GM23338 (cell line): ENCODE measurements around the gene TBCD. TPM values are rescaled to one million over a fixed set of nuclear protein-coding genes. Genes with fewer than 3 reads are reported as not detected.

Experiments used
- ATAC-seq: fragments of 200-7000 bp; cut with Tn5 transposase; 3 replicates; pipeline ENCODE4 v1.9.1; 2020
- DNase-seq: peaks from one replicate; pipeline ENCODE4 v3.0.0-alpha.2; 2015; ENCODE audit warnings: low spot score
- H2AFZ ChIP-seq: fragments of 200-600 bp; sonication (generic); 2 replicates; pipeline ENCODE4 v1.8.0; 2016; ENCODE audit warnings: antibody characterized with exemption, mild to moderate bottlenecking, moderate library complexity
- H3F3A ChIP-seq: fragments of 200-600 bp; sonication (generic); replicated peaks from 2 replicates; pipeline ENCODE4 v1.8.0; 2017; ENCODE audit warnings: antibody characterized with exemption, mixed run types, low read depth
- H3K27ac ChIP-seq: fragments of 200-600 bp; sonication (generic); 2 replicates; pipeline ENCODE4 v1.6.1; 2016; ENCODE audit warnings: low read depth
- H3K27me3 ChIP-seq: fragments of 200-600 bp; sonication (generic); 2 replicates; pipeline ENCODE4 v1.8.0; 2016; ENCODE audit warnings: mild to moderate bottlenecking, mixed run types, moderate library complexity; ENCODE audit not compliant: insufficient read depth
- H3K36me3 ChIP-seq: fragments of 200-600 bp; sonication (generic); 2 replicates; pipeline ENCODE4 v1.8.0; 2016; ENCODE audit warnings: mild to moderate bottlenecking; ENCODE audit not compliant: insufficient read depth
- H3K4me1 ChIP-seq: fragments of 200-600 bp; sonication (generic); 2 replicates; pipeline ENCODE4 v1.8.0; 2016; ENCODE audit warnings: mild to moderate bottlenecking, moderate library complexity; ENCODE audit not compliant: insufficient read depth
- H3K4me2 ChIP-seq: fragments of 200-600 bp; sonication (generic); 2 replicates; pipeline ENCODE4 v1.7.1; 2017; ENCODE audit warnings: mixed run types
- H3K4me3 ChIP-seq: fragments of 200-600 bp; sonication (generic); 2 replicates; pipeline ENCODE4 v1.6.1; 2016; ENCODE audit warnings: mixed run types
- H3K79me2 ChIP-seq: fragments of 200-600 bp; sonication (generic); replicated peaks from 2 replicates; pipeline ENCODE4 v1.8.0; 2017; ENCODE audit warnings: mild to moderate bottlenecking; ENCODE audit not compliant: insufficient read depth
- H3K9me2 ChIP-seq: fragments of 200-600 bp; sonication (generic); 2 replicates; pipeline ENCODE4 v1.8.0; 2017; ENCODE audit not compliant: insufficient read depth
- H4K20me1 ChIP-seq: fragments of 200-600 bp; sonication (generic); replicated peaks from 2 replicates; pipeline ENCODE4 v1.8.0; 2017; ENCODE audit warnings: mild to moderate bottlenecking; ENCODE audit not compliant: insufficient read depth
- H3K27ac Mint-ChIP-seq: 2 replicates; pipeline ENCODE4 v1.8.0; 2020; ENCODE audit warnings: inconsistent platforms, mild to moderate bottlenecking, moderate library complexity, mixed read lengths
- H3K27me3 Mint-ChIP-seq: 3 replicates; pipeline ENCODE4 v1.8.0; 2022; ENCODE audit warnings: low read depth, mild to moderate bottlenecking, moderate library complexity, mixed read lengths, inconsistent platforms; ENCODE audit not compliant: insufficient read depth, poor library complexity
- H3K36me3 Mint-ChIP-seq: 3 replicates; pipeline ENCODE4 v1.8.0; 2021; ENCODE audit warnings: low read depth, mild to moderate bottlenecking, inconsistent platforms, moderate library complexity, mixed read lengths
- H3K4me1 Mint-ChIP-seq: 3 replicates; pipeline ENCODE4 v1.8.0; 2020; ENCODE audit warnings: mild to moderate bottlenecking, inconsistent platforms, mixed read lengths
- H3K4me3 Mint-ChIP-seq: 3 replicates; pipeline ENCODE4 v1.8.0; 2021; ENCODE audit warnings: moderate library complexity, mild to moderate bottlenecking, inconsistent platforms, mixed read lengths
- H3K9me3 Mint-ChIP-seq: 3 replicates; pipeline ENCODE4 v1.8.0; 2020; ENCODE audit warnings: moderate library complexity, mild to moderate bottlenecking, inconsistent platforms, mixed read lengths
- EZH2phosphoT487 ChIP-seq: fragments of 200-600 bp; sonication (generic); IDR thresholded peaks from one replicate; pipeline ENCODE4 v1.8.1; 2018; ENCODE audit warnings: antibody characterized with exemption; ENCODE audit not compliant: unreplicated experiment
- JUNB ChIP-seq: IDR thresholded peaks from one replicate; pipeline ENCODE4 v1.6.1; 2016; ENCODE audit warnings: antibody characterized with exemption; ENCODE audit not compliant: unreplicated experiment
- NANOG ChIP-seq: IDR thresholded peaks from 2 replicates; pipeline ENCODE4 v1.6.1; 2016; ENCODE audit warnings: antibody characterized with exemption, borderline replicate concordance
- POLR2AphosphoS5 ChIP-seq: IDR thresholded peaks from 2 replicates; pipeline ENCODE4 v1.6.1; 2016; ENCODE audit warnings: antibody characterized with exemption, low read depth
- ZNF114 ChIP-seq: fragments of 250-450 bp; sonication (Bioruptor Pico); IDR thresholded peaks from 2 replicates; pipeline ENCODE4 v1.5.0; 2020; ENCODE audit warnings: mild to moderate bottlenecking, moderate library complexity
- polyA plus RNA-seq: library from polyadenylated mRNA; unstranded; fragments of >200 nt; fragmentation: Nextera tagmentation; extraction: Ambion mirVana; gene quantifications from 2 replicates; pipeline ENCODE4 v1.2.1, GENCODE V29; 2016
- total RNA-seq: library from RNA; depleted of rRNA; stranded (reverse); fragments of >200 nt; shearing (Covaris generic); gene quantifications from 2 replicates; pipeline ENCODE4 v1.2.3, GENCODE V29; 2014
- TF ChIP-seq, protein P1 (sequence below): fragments of 250-450 bp; sonication (Bioruptor Pico); IDR thresholded peaks from 2 replicates; pipeline ENCODE4 v1.5.0; 2020; ENCODE audit warnings: mild to moderate bottlenecking, moderate library complexity

TBCD gene
- total and polyA plus RNA-seq, 2 experiments from 2014 or later: 75.0 to 116 TPM

- Mint-ChIP-seq H3K36me3 (peaks cover 25% of the 10 kb centered on the region), H3K9me3 (no peaks in the 10 kb centered on the region), H3K4me1 (peaks cover 36% of the 10 kb centered on the region), H3K27me3 (peaks cover 1% of the 10 kb centered on the region), H3K27ac (peak overlapping the region; percentile 83; the same call in 1 of the 2 replicates), H3K4me3 (no peak overlapping the region)
- no peak for ATAC-seq
- H3K36me3 ChIP-seq: no peaks in the 10 kb centered on the region
- H3K9me2 ChIP-seq: no peaks in the 10 kb centered on the region
- no peak for TF ChIP-seq NANOG
- TF ChIP-seq, protein P1, sequence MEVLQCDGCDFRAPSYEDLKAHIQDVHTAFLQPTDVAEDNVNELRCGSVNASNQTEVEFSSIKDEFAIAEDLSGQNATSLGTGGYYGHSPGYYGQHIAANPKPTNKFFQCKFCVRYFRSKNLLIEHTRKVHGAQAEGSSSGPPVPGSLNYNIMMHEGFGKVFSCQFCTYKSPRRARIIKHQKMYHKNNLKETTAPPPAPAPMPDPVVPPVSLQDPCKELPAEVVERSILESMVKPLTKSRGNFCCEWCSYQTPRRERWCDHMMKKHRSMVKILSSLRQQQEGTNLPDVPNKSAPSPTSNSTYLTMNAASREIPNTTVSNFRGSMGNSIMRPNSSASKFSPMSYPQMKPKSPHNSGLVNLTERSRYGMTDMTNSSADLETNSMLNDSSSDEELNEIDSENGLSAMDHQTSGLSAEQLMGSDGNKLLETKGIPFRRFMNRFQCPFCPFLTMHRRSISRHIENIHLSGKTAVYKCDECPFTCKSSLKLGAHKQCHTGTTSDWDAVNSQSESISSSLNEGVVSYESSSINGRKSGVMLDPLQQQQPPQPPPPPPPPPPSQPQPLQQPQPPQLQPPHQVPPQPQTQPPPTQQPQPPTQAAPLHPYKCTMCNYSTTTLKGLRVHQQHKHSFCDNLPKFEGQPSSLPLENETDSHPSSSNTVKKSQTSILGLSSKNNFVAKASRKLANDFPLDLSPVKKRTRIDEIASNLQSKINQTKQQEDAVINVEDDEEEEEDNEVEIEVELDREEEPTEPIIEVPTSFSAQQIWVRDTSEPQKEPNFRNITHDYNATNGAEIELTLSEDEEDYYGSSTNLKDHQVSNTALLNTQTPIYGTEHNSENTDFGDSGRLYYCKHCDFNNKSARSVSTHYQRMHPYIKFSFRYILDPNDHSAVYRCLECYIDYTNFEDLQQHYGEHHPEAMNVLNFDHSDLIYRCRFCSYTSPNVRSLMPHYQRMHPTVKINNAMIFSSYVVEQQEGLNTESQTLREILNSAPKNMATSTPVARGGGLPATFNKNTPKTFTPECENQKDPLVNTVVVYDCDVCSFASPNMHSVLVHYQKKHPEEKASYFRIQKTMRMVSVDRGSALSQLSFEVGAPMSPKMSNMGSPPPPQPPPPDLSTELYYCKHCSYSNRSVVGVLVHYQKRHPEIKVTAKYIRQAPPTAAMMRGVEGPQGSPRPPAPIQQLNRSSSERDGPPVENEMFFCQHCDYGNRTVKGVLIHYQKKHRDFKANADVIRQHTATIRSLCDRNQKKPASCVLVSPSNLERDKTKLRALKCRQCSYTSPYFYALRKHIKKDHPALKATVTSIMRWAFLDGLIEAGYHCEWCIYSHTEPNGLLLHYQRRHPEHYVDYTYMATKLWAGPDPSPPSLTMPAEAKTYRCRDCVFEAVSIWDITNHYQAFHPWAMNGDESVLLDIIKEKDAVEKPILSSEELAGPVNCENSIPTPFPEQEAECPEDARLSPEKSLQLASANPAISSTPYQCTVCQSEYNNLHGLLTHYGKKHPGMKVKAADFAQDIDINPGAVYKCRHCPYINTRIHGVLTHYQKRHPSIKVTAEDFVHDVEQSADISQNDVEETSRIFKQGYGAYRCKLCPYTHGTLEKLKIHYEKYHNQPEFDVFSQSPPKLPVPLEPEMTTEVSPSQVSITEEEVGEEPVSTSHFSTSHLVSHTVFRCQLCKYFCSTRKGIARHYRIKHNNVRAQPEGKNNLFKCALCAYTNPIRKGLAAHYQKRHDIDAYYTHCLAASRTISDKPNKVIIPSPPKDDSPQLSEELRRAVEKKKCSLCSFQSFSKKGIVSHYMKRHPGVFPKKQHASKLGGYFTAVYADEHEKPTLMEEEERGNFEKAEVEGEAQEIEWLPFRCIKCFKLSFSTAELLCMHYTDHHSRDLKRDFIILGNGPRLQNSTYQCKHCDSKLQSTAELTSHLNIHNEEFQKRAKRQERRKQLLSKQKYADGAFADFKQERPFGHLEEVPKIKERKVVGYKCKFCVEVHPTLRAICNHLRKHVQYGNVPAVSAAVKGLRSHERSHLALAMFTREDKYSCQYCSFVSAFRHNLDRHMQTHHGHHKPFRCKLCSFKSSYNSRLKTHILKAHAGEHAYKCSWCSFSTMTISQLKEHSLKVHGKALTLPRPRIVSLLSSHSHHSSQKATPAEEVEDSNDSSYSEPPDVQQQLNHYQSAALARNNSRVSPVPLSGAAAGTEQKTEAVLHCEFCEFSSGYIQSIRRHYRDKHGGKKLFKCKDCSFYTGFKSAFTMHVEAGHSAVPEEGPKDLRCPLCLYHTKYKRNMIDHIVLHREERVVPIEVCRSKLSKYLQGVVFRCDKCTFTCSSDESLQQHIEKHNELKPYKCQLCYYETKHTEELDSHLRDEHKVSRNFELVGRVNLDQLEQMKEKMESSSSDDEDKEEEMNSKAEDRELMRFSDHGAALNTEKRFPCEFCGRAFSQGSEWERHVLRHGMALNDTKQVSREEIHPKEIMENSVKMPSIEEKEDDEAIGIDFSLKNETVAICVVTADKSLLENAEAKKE (CRISPR knock-in tag): no peak
- no peak for TF ChIP-seq ZNF114
- TF ChIP-seq EZH2phosphoT487: no peak
- TF ChIP-seq JUNB: no peak
- no peak for TF ChIP-seq POLR2AphosphoS5
- peaks cover 22% of the 10 kb centered on the region for H3K79me2 ChIP-seq
- no peak for DNase-seq
- 0 out of 2 replicates have a peak, but pooled peaks cover 4% of the 10 kb centered on the region for H3F3A ChIP-seq
- H2AFZ ChIP-seq: no peak overlapping the region
- no peak overlapping the region for H3K4me2 ChIP-seq
- no peaks in the 10 kb centered on the region for H3K4me1 ChIP-seq
- H4K20me1 ChIP-seq: peaks cover 7% of the 10 kb centered on the region
- H3K27ac ChIP-seq: no peak overlapping the region
- H3K4me3 ChIP-seq: no peak overlapping the region
- H3K27me3 ChIP-seq: no peaks in the 10 kb centered on the region
These were observed 135.6 kb downstream of the TBCD start for GRCh38 chr17:82887255-82888164.
